ENCODE measurements around the gene RXFP4. TPM values are rescaled to one million over a fixed set of nuclear protein-coding genes. Genes with fewer than 3 reads are reported as not detected.
A peak's percentile ranks its signal among the peaks of the same experiment; 100 is the strongest.

The RXFP4 gene
- total and polyA plus RNA-seq, 2 of the 13 experiments (the other 11 are each of a cell fraction or from before 2014, with no cell fraction given): 0.38 to 1.4 TPM

GRCh38 chr1:155940482-155940992 lies 901 bp upstream of the RXFP4 start (continued):
- TF ChIP-seq, protein P1, sequence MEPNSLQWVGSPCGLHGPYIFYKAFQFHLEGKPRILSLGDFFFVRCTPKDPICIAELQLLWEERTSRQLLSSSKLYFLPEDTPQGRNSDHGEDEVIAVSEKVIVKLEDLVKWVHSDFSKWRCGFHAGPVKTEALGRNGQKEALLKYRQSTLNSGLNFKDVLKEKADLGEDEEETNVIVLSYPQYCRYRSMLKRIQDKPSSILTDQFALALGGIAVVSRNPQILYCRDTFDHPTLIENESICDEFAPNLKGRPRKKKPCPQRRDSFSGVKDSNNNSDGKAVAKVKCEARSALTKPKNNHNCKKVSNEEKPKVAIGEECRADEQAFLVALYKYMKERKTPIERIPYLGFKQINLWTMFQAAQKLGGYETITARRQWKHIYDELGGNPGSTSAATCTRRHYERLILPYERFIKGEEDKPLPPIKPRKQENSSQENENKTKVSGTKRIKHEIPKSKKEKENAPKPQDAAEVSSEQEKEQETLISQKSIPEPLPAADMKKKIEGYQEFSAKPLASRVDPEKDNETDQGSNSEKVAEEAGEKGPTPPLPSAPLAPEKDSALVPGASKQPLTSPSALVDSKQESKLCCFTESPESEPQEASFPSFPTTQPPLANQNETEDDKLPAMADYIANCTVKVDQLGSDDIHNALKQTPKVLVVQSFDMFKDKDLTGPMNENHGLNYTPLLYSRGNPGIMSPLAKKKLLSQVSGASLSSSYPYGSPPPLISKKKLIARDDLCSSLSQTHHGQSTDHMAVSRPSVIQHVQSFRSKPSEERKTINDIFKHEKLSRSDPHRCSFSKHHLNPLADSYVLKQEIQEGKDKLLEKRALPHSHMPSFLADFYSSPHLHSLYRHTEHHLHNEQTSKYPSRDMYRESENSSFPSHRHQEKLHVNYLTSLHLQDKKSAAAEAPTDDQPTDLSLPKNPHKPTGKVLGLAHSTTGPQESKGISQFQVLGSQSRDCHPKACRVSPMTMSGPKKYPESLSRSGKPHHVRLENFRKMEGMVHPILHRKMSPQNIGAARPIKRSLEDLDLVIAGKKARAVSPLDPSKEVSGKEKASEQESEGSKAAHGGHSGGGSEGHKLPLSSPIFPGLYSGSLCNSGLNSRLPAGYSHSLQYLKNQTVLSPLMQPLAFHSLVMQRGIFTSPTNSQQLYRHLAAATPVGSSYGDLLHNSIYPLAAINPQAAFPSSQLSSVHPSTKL (CRISPR knock-in tag; IDR thresholded peaks at IDR 0.05): peak; percentile 78
- peak; percentile 33; the same call in 1 of the 2 replicates for TF ChIP-seq PHF8 (CRISPR knock-in tag; IDR thresholded peaks at IDR 0.05)
- peak; percentile 70; the same call in 1 of the 2 replicates for TF ChIP-seq RARA (CRISPR knock-in tag; IDR thresholded peaks at IDR 0.05)
- peak; percentile 52 for TF ChIP-seq NCOA2 (CRISPR knock-in tag; IDR thresholded peaks at IDR 0.05)
- no peak for TF ChIP-seq NCOA5 (CRISPR knock-in tag; IDR thresholded peaks at IDR 0.05)
- TF ChIP-seq ZNF878 (CRISPR knock-in tag; IDR thresholded peaks at IDR 0.05): 0 out of 2 replicates have a peak, but pooled peaks have one; percentile 82
- no peak for TF ChIP-seq ZNF740 (CRISPR knock-in tag; IDR thresholded peaks at IDR 0.05)
- no peak for TF ChIP-seq ZNF335 (CRISPR knock-in tag; IDR thresholded peaks at IDR 0.05)
- TF ChIP-seq, protein P2, sequence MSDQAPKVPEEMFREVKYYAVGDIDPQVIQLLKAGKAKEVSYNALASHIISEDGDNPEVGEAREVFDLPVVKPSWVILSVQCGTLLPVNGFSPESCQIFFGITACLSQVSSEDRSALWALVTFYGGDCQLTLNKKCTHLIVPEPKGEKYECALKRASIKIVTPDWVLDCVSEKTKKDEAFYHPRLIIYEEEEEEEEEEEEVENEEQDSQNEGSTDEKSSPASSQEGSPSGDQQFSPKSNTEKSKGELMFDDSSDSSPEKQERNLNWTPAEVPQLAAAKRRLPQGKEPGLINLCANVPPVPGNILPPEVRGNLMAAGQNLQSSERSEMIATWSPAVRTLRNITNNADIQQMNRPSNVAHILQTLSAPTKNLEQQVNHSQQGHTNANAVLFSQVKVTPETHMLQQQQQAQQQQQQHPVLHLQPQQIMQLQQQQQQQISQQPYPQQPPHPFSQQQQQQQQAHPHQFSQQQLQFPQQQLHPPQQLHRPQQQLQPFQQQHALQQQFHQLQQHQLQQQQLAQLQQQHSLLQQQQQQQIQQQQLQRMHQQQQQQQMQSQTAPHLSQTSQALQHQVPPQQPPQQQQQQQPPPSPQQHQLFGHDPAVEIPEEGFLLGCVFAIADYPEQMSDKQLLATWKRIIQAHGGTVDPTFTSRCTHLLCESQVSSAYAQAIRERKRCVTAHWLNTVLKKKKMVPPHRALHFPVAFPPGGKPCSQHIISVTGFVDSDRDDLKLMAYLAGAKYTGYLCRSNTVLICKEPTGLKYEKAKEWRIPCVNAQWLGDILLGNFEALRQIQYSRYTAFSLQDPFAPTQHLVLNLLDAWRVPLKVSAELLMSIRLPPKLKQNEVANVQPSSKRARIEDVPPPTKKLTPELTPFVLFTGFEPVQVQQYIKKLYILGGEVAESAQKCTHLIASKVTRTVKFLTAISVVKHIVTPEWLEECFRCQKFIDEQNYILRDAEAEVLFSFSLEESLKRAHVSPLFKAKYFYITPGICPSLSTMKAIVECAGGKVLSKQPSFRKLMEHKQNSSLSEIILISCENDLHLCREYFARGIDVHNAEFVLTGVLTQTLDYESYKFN (CRISPR knock-in tag; conservative IDR thresholded peaks at IDR 0.05): peak; percentile 74
- no peak for TF ChIP-seq ZNF839 (CRISPR knock-in tag; IDR thresholded peaks at IDR 0.05; ENCODE audit: borderline replicate concordance)
- TF ChIP-seq MYPOP (CRISPR knock-in tag; IDR thresholded peaks at IDR 0.05): peak; percentile 27; the same call in 1 of the 2 replicates
- no peak for TF ChIP-seq CC2D1A (CRISPR knock-in tag; IDR thresholded peaks at IDR 0.05)
- TF ChIP-seq ZNF441 (CRISPR knock-in tag; IDR thresholded peaks at IDR 0.05; ENCODE audit: borderline replicate concordance): peak; percentile 36; the same call in 1 of the 2 replicates
- peak; percentile 83 for TF ChIP-seq KAT8 (CRISPR knock-in tag; IDR thresholded peaks at IDR 0.05)
- peak; percentile 87 for TF ChIP-seq GATAD2A (CRISPR knock-in tag; IDR thresholded peaks at IDR 0.05)
- peak; percentile 68 for TF ChIP-seq ZBTB7B (CRISPR knock-in tag; IDR thresholded peaks at IDR 0.05)
- TF ChIP-seq PAF1 (CRISPR knock-in tag; IDR thresholded peaks at IDR 0.05): 0 out of 2 replicates have a peak, but pooled peaks have one; percentile 50
- TF ChIP-seq ZNF670 (CRISPR knock-in tag; IDR thresholded peaks at IDR 0.05; ENCODE audit: borderline replicate concordance): peak; percentile 66; the same call in 1 of the 2 replicates
- peak; percentile 92 for TF ChIP-seq ZSCAN29 (CRISPR knock-in tag; conservative IDR thresholded peaks at IDR 0.05)
- TF ChIP-seq IKZF5 (CRISPR knock-in tag; IDR thresholded peaks at IDR 0.05): peak; percentile 64; the same call in 1 of the 2 replicates
- TF ChIP-seq RXRB (CRISPR knock-in tag; IDR thresholded peaks at IDR 0.05; ENCODE audit: borderline replicate concordance): 0 out of 2 replicates have a peak, but pooled peaks have one; percentile 29

Measured in HepG2 (cell line).